HCT116 (cell line): ENCODE results near the gene DPYSL4. TPM values are rescaled to one million over a fixed set of nuclear protein-coding genes. Genes with fewer than 3 reads are reported as not detected.

Experiments used
- ATAC-seq: fragments of 200-7000 bp; cut with Tn5 transposase; 2 replicates; pipeline ENCODE4 v1.9.1; 2020; ENCODE audit warnings: mild to moderate bottlenecking, moderate library complexity
- BruUV-seq: library from RNA; stranded (reverse); fragments of 400-500 nt; replicated peaks from 2 replicates; lab custom pipeline; 2021; lab: Mats Ljungman, UMichigan
- CTCF ChIA-PET: fragments of 300-600 bp; sonication (Branson Sonifier 250); formaldehyde crosslinking; loops from one replicate; lab custom pipeline; 2021; ENCODE audit warnings: antibody characterized with exemption; lab: Charles Lee
- POLR2A ChIA-PET: fragments of 300-600, 350-600 bp; sonication (Branson Sonifier 250); formaldehyde crosslinking; loops from one replicate; lab custom pipeline; 2021; ENCODE audit warnings: antibody characterized with exemption; lab: Charles Lee
- RAD21 ChIA-PET, 2 experiments: fragments of 300-600 bp; sonication (Branson Sonifier 250); formaldehyde crosslinking; loops; one replicate each; lab custom pipeline; 2023; ENCODE audit warnings: low total read pairs in 2 of 2; ENCODE audit not compliant: uncharacterized antibody in 2 of 2, unreplicated experiment in 2 of 2, low non-redundant PET in 1 of 2; lab: Charles Lee
- DNase-seq: peaks from one replicate; pipeline ENCODE4 v3.0.0-alpha.2; 2010; ENCODE audit warnings: low read depth, low spot score
- H2AFZ ChIP-seq: fragments of 200-600 bp; shearing (Covaris generic), sonication (generic); 2 replicates; pipeline ENCODE4 v1.6.1; 2017; ENCODE audit warnings: low read depth, mixed run types, mixed read lengths, antibody characterized with exemption, low read length; ENCODE audit not compliant: poor library complexity, severe bottlenecking
- H3K27ac ChIP-seq: 2 replicates; pipeline ENCODE4 v1.5.1; 2012; ENCODE audit warnings: low read depth, low read length
- H3K27me3 ChIP-seq: fragments of 200-600 bp; sonication (generic); 2 replicates; pipeline ENCODE4 v1.6.1; 2016; ENCODE audit warnings: mixed run types, low read length, mixed read lengths; ENCODE audit not compliant: insufficient read depth
- H3K36me3 ChIP-seq, 2 experiments: fragments of 200-500 bp in 1 of 2; fragments of 200-600 bp in 1 of 2; sonication (Bioruptor generic) in 1 of 2; sonication (generic) in 1 of 2; 2 replicates each; pipeline versions ENCODE4 v1.5.1 to v1.6.1; 2014 to 2016; ENCODE audit warnings: low read length in 2 of 2, inconsistent platforms in 1 of 2, mixed read lengths in 1 of 2, mixed run types in 1 of 2; ENCODE audit not compliant: insufficient read depth in 2 of 2, control insufficient read depth in 1 of 2
- H3K4me1 ChIP-seq, 2 experiments: fragments of 200-600 bp in 1 of 2; sonication (generic) in 1 of 2; 2 replicates each; pipeline versions ENCODE4 v1.5.1 to v1.6.1; 2012 to 2017; ENCODE audit warnings: low read length in 2 of 2, inconsistent platforms in 1 of 2, mild to moderate bottlenecking in 1 of 2, mixed read lengths in 1 of 2, mixed run types in 1 of 2, moderate library complexity in 1 of 2; ENCODE audit not compliant: insufficient read depth in 2 of 2, control insufficient read depth in 1 of 2
- H3K4me2 ChIP-seq: fragments of 200-600 bp; sonication (generic); 2 replicates; pipeline ENCODE4 v1.6.1; 2017; ENCODE audit warnings: mixed run types, low read length, mixed read lengths
- H3K4me3 ChIP-seq, 2 experiments: fragments of 200-600 bp in 1 of 2; sonication (generic) in 1 of 2; replicated peaks in 1 of 2; 2 replicates each; pipeline ENCODE4 v1.5.1; 2011 to 2016; ENCODE audit warnings: low read length in 2 of 2, control low read depth in 1 of 2, low read depth in 1 of 2, mild to moderate bottlenecking in 1 of 2, mixed read lengths in 1 of 2, mixed run types in 1 of 2
- H3K79me2 ChIP-seq: fragments of 200-600 bp; sonication (generic); 2 replicates; pipeline ENCODE4 v1.6.1; 2017; ENCODE audit warnings: mild to moderate bottlenecking, mixed run types, low read length, moderate library complexity, mixed read lengths; ENCODE audit not compliant: insufficient read depth
- H3K9ac ChIP-seq: fragments of 200-600 bp; sonication (generic); 2 replicates; pipeline ENCODE4 v1.6.1; 2016; ENCODE audit warnings: low read length, mixed read lengths
- H3K9me2 ChIP-seq: fragments of 200-600 bp; sonication (generic), shearing (Covaris generic); 2 replicates; pipeline ENCODE4 v1.6.1; 2017; ENCODE audit warnings: mixed run types, mild to moderate bottlenecking, moderate library complexity; ENCODE audit not compliant: insufficient read depth
- H3K9me3 ChIP-seq, 2 experiments: fragments of 200-500 bp in 1 of 2; fragments of 200-600 bp in 1 of 2; sonication (Bioruptor generic) in 1 of 2; sonication (generic) in 1 of 2; 2 replicates each; pipeline ENCODE4 v1.6.1; 2014 to 2017; ENCODE audit warnings: low read length in 2 of 2, mixed read lengths in 2 of 2, inconsistent platforms in 1 of 2, low read depth in 1 of 2, mild to moderate bottlenecking in 1 of 2, mixed run types in 1 of 2, moderate library complexity in 1 of 2; ENCODE audit not compliant: control insufficient read depth in 1 of 2, insufficient read depth in 1 of 2
- H4K20me1 ChIP-seq: fragments of 200-600 bp; sonication (generic), shearing (Covaris generic); 2 replicates; pipeline ENCODE4 v1.6.1; 2017; ENCODE audit warnings: mixed run types, mild to moderate bottlenecking, moderate library complexity; ENCODE audit not compliant: insufficient read depth
- CEBPB ChIP-seq: IDR thresholded peaks from 2 replicates; pipeline ENCODE4 v1.6.1; 2012; ENCODE audit warnings: low read depth
- EGR1 ChIP-seq: IDR thresholded peaks from 2 replicates; pipeline ENCODE4 v1.6.1; 2012; ENCODE audit warnings: low read depth
- EZH2 ChIP-seq: fragments of 200-600 bp; sonication (generic); IDR thresholded peaks from 2 replicates; pipeline ENCODE4 v1.6.1; 2017; ENCODE audit warnings: antibody characterized with exemption, mixed run types
- FOSL1 ChIP-seq: IDR thresholded peaks from 2 replicates; pipeline ENCODE4 v1.6.1; 2012; ENCODE audit warnings: low read depth
- POLR2A ChIP-seq: IDR thresholded peaks from 2 replicates; pipeline ENCODE4 v1.7.0; 2011; ENCODE audit warnings: borderline replicate concordance; ENCODE audit not compliant: insufficient read depth, insufficient read length; ENCODE audit errors: extremely low read depth
- RAD21 ChIP-seq: IDR thresholded peaks from 2 replicates; pipeline ENCODE4 v1.6.1; 2012; ENCODE audit warnings: low read depth, mild to moderate bottlenecking
- SRF ChIP-seq: IDR thresholded peaks from 2 replicates; pipeline ENCODE4 v1.6.1; 2012; ENCODE audit warnings: low read depth
- YY1 ChIP-seq: IDR thresholded peaks from 2 replicates; pipeline ENCODE4 v1.6.1; 2011; ENCODE audit warnings: low read length, low read depth, moderate library complexity, mild to moderate bottlenecking; ENCODE audit not compliant: insufficient replicate concordance; ENCODE audit errors: extremely low read depth
- ZBTB33 ChIP-seq: IDR thresholded peaks from 2 replicates; pipeline ENCODE4 v1.6.1; 2011; ENCODE audit warnings: mild to moderate bottlenecking, low read length, moderate library complexity; ENCODE audit not compliant: insufficient replicate concordance; ENCODE audit errors: extremely low read depth
- ZFX ChIP-seq: fragments of 450-650 bp; IDR thresholded peaks from 2 replicates; pipeline ENCODE4 v1.6.1; 2017
- intact Hi-C: fragments of 100-400 bp; cut with micrococcal nuclease; formaldehyde crosslinking; loops from 2 replicates; pipeline ENCODE4 v1.10.0; 2022
- total RNA-seq: library from RNA; stranded (reverse); gene quantifications from one replicate; pipeline ENCODE4 v1.2.1, GENCODE V29; 2021; ENCODE audit not compliant: unreplicated experiment

Gene DPYSL4
- total RNA-seq, 1 experiment from 2014 or later: 5.4 TPM

GRCh38 chr10:132249226-132249724 is 62.5 kb downstream of the DPYSL4 start:
- ChIA-PET POLR2A (interaction anchor here (0.6 to 0.7 kb wide), 2 partner anchors 231 to 1218 kb away, joined by 3 to 4 read pairs; no protein-coding TSS in a partner anchor), CTCF (no interaction called here)
- intact Hi-C loops: no loop called here
- no peaks in the 10 kb centered on the region for H3K27me3 ChIP-seq
- H3K79me2 ChIP-seq: no peaks in the 10 kb centered on the region
- peaks cover 0 to 8% of the 10 kb centered on the region in 2 experiments; a peak in 1 of 4 replicates for H3K4me1 ChIP-seq
- no peak overlapping the region for H3K4me2 ChIP-seq
- no peaks in the 10 kb centered on the region for H3K36me3 ChIP-seq
- no peak overlapping the region for H2AFZ ChIP-seq
- no peaks in the 10 kb centered on the region for H4K20me1 ChIP-seq
- H3K4me3 ChIP-seq: no peak overlapping the region
- TF ChIP-seq CEBPB: no peak
- no peak for TF ChIP-seq EGR1
- no peak for TF ChIP-seq EZH2
- TF ChIP-seq ZFX: no peak
- no peak for TF ChIP-seq SRF
- TF ChIP-seq POLR2A: no peak
- TF ChIP-seq ZBTB33: no peak
- TF ChIP-seq FOSL1: no peak
- TF ChIP-seq, all 23 proteins: peak for 0
- H3K9me3 ChIP-seq: no peaks in the 10 kb centered on the region
- RAD21 ChIA-PET: no interaction called here
- H3K27ac ChIP-seq: no peak overlapping the region; the same call in 1 of the 2 replicates
- DNase-seq (no peak), ATAC-seq (peak; percentile 55)
- no peaks in the 10 kb centered on the region for H3K9me2 ChIP-seq
- H3K9ac ChIP-seq: no peak overlapping the region
- no TSS peak for BruUV-seq

- RAD21 ChIA-PET: no interaction called here
- DNase-seq: no peak
- no peaks in the 10 kb centered on the region for H3K79me2 ChIP-seq
- no peak overlapping the region for H3K9ac ChIP-seq
- TF ChIP-seq RAD21 (no peak), POLR2A (no peak), YY1 (no peak), ZFX (no peak)
- TF ChIP-seq, all 23 proteins: peak for 0
- no peaks in the 10 kb centered on the region for H3K9me2 ChIP-seq
- no peaks in the 10 kb centered on the region for H3K36me3 ChIP-seq
- H3K27me3 ChIP-seq: no peaks in the 10 kb centered on the region
- POLR2A ChIA-PET: no interaction called here
- CTCF ChIA-PET: no interaction called here
- H3K4me2 ChIP-seq: no peak overlapping the region
- no peak for ATAC-seq
- no peaks in the 10 kb centered on the region for H4K20me1 ChIP-seq
- intact Hi-C loops: no loop called here
- H3K9me3 ChIP-seq: no peaks in the 10 kb centered on the region
- no peak overlapping the region for H3K4me3 ChIP-seq
- H3K27ac ChIP-seq: no peak overlapping the region
- peaks cover 0 to 8% of the 10 kb centered on the region in 2 experiments; a peak in 1 of 4 replicates for H3K4me1 ChIP-seq
- BruUV-seq: no TSS peak
- no peak overlapping the region for H2AFZ ChIP-seq
Measured at GRCh38 chr10:132249824-132250375, 63.2 kb downstream of the DPYSL4 start.
